GM18517 (cell line): ENCODE measurements around the gene FUBP3.

ENCODE experiments used
- ATAC-seq: cut with Tn5 transposase; IDR thresholded peaks from one replicate; pipeline ENCODE4 v1.9.1; 2021; ENCODE audit warnings: mild to moderate bottlenecking, moderate library complexity; ENCODE audit not compliant: unreplicated experiment

The FUBP3 gene

GRCh38 chr9:130633336-130634190 lies 54.2 kb downstream of the FUBP3 start:
- ATAC-seq: no peak

- no peak for ATAC-seq
Measured at GRCh38 chr9:130634191-130634768, 54.9 kb downstream of the FUBP3 start.

GRCh38 chr9:130634801-130635200 lies 55.4 kb downstream of the FUBP3 start:
- ATAC-seq: no peak

GRCh38 chr9:130635306-130635705 lies 55.9 kb downstream of the FUBP3 start:
- ATAC-seq: no peak

GRCh38 chr9:130635721-130636647 lies 56.6 kb downstream of the FUBP3 start:
- ATAC-seq: no peak

GRCh38 chr9:130636648-130637020 lies 57.3 kb downstream of the FUBP3 start:
- ATAC-seq: no peak

GRCh38 chr9:130638284-130639123 lies 59.1 kb downstream of the FUBP3 start:
- no peak for ATAC-seq

- no peak for ATAC-seq
Measured at GRCh38 chr9:130639124-130639765, 59.9 kb downstream of the FUBP3 start.

- ATAC-seq: no peak
Measured at GRCh38 chr9:130639866-130640555, 60.6 kb downstream of the FUBP3 start.

- ATAC-seq: no peak
Measured at GRCh38 chr9:130640681-130641080, 61.3 kb downstream of the FUBP3 start.

- no peak for ATAC-seq
Measured at GRCh38 chr9:130642926-130643325, 63.5 kb downstream of the FUBP3 start.

GRCh38 chr9:130651221-130651620 lies 71.8 kb downstream of the FUBP3 start:
- ATAC-seq: no peak

GRCh38 chr9:130651752-130652151 lies 72.4 kb downstream of the FUBP3 start:
- no peak for ATAC-seq

GRCh38 chr9:130654879-130655278 lies 75.5 kb downstream of the FUBP3 start:
- no peak for ATAC-seq

- ATAC-seq: no peak
Measured at GRCh38 chr9:130658893-130659698, 79.7 kb downstream of the FUBP3 start.

- ATAC-seq: no peak
Measured at GRCh38 chr9:130659699-130660248, 80.4 kb downstream of the FUBP3 start.

GRCh38 chr9:130660326-130660682 lies 80.9 kb downstream of the FUBP3 start:
- ATAC-seq: no peak

GRCh38 chr9:130660683-130661450 lies 81.5 kb downstream of the FUBP3 start:
- ATAC-seq: no peak
